Esophagus (tissue), 2 donors: ENCODE results near the gene SELENOV. TPM values are rescaled to one million over a fixed set of nuclear protein-coding genes. Genes with fewer than 3 reads are reported as not detected.

Experiments used
- H3K27ac ChIP-seq, 2 donors: one replicate each; pipeline ENCODE4 v1.5.1; 2013; ENCODE audit warnings: low read depth in 2 of 2, mild to moderate bottlenecking in 2 of 2, inconsistent platforms in 1 of 2, low read length in 1 of 2, moderate library complexity in 1 of 2
- H3K27me3 ChIP-seq, 2 donors: one replicate each; pipeline ENCODE4 v1.6.1; 2013; ENCODE audit warnings: low read length in 2 of 2, control low read depth in 1 of 2, mild to moderate bottlenecking in 1 of 2; ENCODE audit not compliant: insufficient read depth in 2 of 2, control insufficient read depth in 1 of 2
- H3K36me3 ChIP-seq, 2 donors: one replicate each; pipeline ENCODE4 v1.6.1; 2013; ENCODE audit warnings: low read length in 1 of 2; ENCODE audit not compliant: control insufficient read depth in 2 of 2, insufficient read depth in 2 of 2
- H3K4me1 ChIP-seq, 2 donors: one replicate each; pipeline ENCODE4 v1.6.1; 2013; ENCODE audit warnings: low read length in 1 of 2; ENCODE audit not compliant: control insufficient read depth in 2 of 2, insufficient read depth in 2 of 2
- H3K4me3 ChIP-seq, 2 donors: one replicate each; pipeline ENCODE4 v1.5.1; 2013; ENCODE audit warnings: low read length in 2 of 2, mild to moderate bottlenecking in 2 of 2, low read depth in 1 of 2, moderate library complexity in 1 of 2
- H3K9me3 ChIP-seq, 2 donors: one replicate each; pipeline ENCODE4 v1.6.1; 2013; ENCODE audit warnings: mild to moderate bottlenecking in 2 of 2, low read depth in 1 of 2, low read length in 1 of 2, moderate library complexity in 1 of 2; ENCODE audit not compliant: control insufficient read depth in 2 of 2, insufficient read depth in 1 of 2
- WGBS, 2 donors: extraction: QIAGEN DNeasy Blood & Tissue Kit; methylation state at CpG; one replicate each; pipeline ENCODE4 v1.1.7; 2013; 5-methylcytosine and 5-hydroxymethylcytosine counted together
- polyA plus RNA-seq, 2 donors: library from polyadenylated mRNA; stranded (reverse); fragments of 200-250 nt; gene quantifications; one replicate each; pipeline ENCODE4 v1.2.3, GENCODE V29; 2013
- donor health status: healthy with polysubstance abuse.
- donor health status: Bipolar disorder and iron deficiency.

Gene SELENOV
- polyA plus RNA-seq, 2 donors: not detected

- no peak overlapping the region for H3K27ac ChIP-seq
- no peaks in the 10 kb centered on the region for H3K9me3 ChIP-seq
- H3K4me1 ChIP-seq: no peaks in the 10 kb centered on the region
- H3K4me3 ChIP-seq: no peak overlapping the region
- WGBS, 2 donors: 25 to 35% methylated on average over 1 of the region's 1 CpG
- H3K27me3 ChIP-seq: peaks cover 0 to 2% of the 10 kb centered on the region in 2 donors
- H3K36me3 ChIP-seq: no peaks in the 10 kb centered on the region
Measured at GRCh38 chr19:39544911-39545310, 30.0 kb downstream of the SELENOV start.

GRCh38 chr19:39546599-39546998, 31.7 kb downstream of the SELENOV start:
- 46 to 48% methylated on average over 8 of the region's 8 CpGs for WGBS, 2 donors
- Histone ChIP-seq H3K4me1 (no peaks in the 10 kb centered on the region), H3K27ac (no peak overlapping the region), H3K9me3 (no peaks in the 10 kb centered on the region), H3K36me3 (no peaks in the 10 kb centered on the region), H3K4me3 (no peak overlapping the region), H3K27me3 (peaks cover 0 to 2% of the 10 kb centered on the region in 2 donors)

- 75 to 79% methylated on average over 5 of the region's 5 CpGs for WGBS, 2 donors
- H3K27me3 ChIP-seq: no peaks in the 10 kb centered on the region
- no peaks in the 10 kb centered on the region for H3K4me1 ChIP-seq
Measured at GRCh38 chr19:39550197-39550596, 35.3 kb downstream of the SELENOV start.

GRCh38 chr19:39553082-39553652, 38.2 kb downstream of the SELENOV start:
- 59 to 61% methylated on average over 7 of the region's 7 CpGs for WGBS, 2 donors

More at GRCh38 chr19:39550197-39550596, 35.3 kb downstream of the SELENOV start:
- no peak overlapping the region for H3K4me3 ChIP-seq
- H3K27ac ChIP-seq: no peak overlapping the region
- H3K36me3 ChIP-seq: no peaks in the 10 kb centered on the region
- no peaks in the 10 kb centered on the region for H3K9me3 ChIP-seq

GRCh38 chr19:39554701-39555311, 39.9 kb downstream of the SELENOV start:
- no peak overlapping the region for H3K4me3 ChIP-seq

More at GRCh38 chr19:39553082-39553652, 38.2 kb downstream of the SELENOV start:
- Histone ChIP-seq H3K36me3 (no peaks in the 10 kb centered on the region), H3K4me3 (no peak overlapping the region), H3K9me3 (no peaks in the 10 kb centered on the region), H3K4me1 (no peaks in the 10 kb centered on the region), H3K27ac (no peak overlapping the region), H3K27me3 (no peaks in the 10 kb centered on the region)

GRCh38 chr19:39555883-39556282, 40.9 kb downstream of the SELENOV start:
- Histone ChIP-seq H3K27me3 (no peaks in the 10 kb centered on the region), H3K27ac (no peak overlapping the region), H3K4me3 (no peak overlapping the region), H3K9me3 (no peaks in the 10 kb centered on the region), H3K4me1 (no peaks in the 10 kb centered on the region), H3K36me3 (no peaks in the 10 kb centered on the region)
- WGBS, 2 donors: 20 to 43% methylated on average over 1 of the region's 1 CpG

More at GRCh38 chr19:39554701-39555311, 39.9 kb downstream of the SELENOV start:
- Histone ChIP-seq H3K4me1 (no peaks in the 10 kb centered on the region), H3K9me3 (no peaks in the 10 kb centered on the region), H3K27me3 (no peaks in the 10 kb centered on the region), H3K27ac (no peak overlapping the region), H3K36me3 (no peaks in the 10 kb centered on the region)
- 66 to 71% methylated on average over 4 of the region's 4 CpGs for WGBS, 2 donors

GRCh38 chr19:39557811-39558623, 43.1 kb downstream of the SELENOV start:
- no peak overlapping the region for H3K4me3 ChIP-seq
- no peaks in the 10 kb centered on the region for H3K4me1 ChIP-seq
- H3K36me3 ChIP-seq: no peaks in the 10 kb centered on the region
- no peaks in the 10 kb centered on the region for H3K9me3 ChIP-seq
- 59 to 64% methylated on average over 5 of the region's 5 CpGs for WGBS, 2 donors
- H3K27me3 ChIP-seq: no peaks in the 10 kb centered on the region
- H3K27ac ChIP-seq: no peak overlapping the region

- 59 to 64% methylated on average over 6 of the region's 6 CpGs for WGBS, 2 donors
- Histone ChIP-seq H3K27me3 (no peaks in the 10 kb centered on the region), H3K36me3 (no peaks in the 10 kb centered on the region), H3K4me3 (no peak overlapping the region), H3K9me3 (no peaks in the 10 kb centered on the region), H3K4me1 (no peaks in the 10 kb centered on the region), H3K27ac (peak overlapping the region in 1 of 2 donors; percentile 0)
Measured at GRCh38 chr19:39558624-39559117, 43.7 kb downstream of the SELENOV start.

GRCh38 chr19:39563408-39563807, 48.5 kb downstream of the SELENOV start:
- no peaks in the 10 kb centered on the region for H3K27me3 ChIP-seq
- no peak overlapping the region for H3K4me3 ChIP-seq
- H3K27ac ChIP-seq: peak overlapping the region in 1 of 2 donors; percentile 34
- H3K4me1 ChIP-seq: no peaks in the 10 kb centered on the region
- WGBS, 2 donors: 56 to 64% methylated on average over 2 of the region's 2 CpGs
- no peaks in the 10 kb centered on the region for H3K36me3 ChIP-seq
- no peaks in the 10 kb centered on the region for H3K9me3 ChIP-seq
